Activated CD4-positive, CD25-positive, alpha-beta regulatory T cell treated with anti-CD3 and anti-CD28 coated beads, Interleukin-2, amount 50 U/mL, for 72 hours (primary cell): ENCODE measurements around the gene GAL3ST1.
"Not testable (repeated sequence)": the region's sequence is repeated elsewhere in the genome, so short reads cannot be mapped to it uniquely, and the experiment has no call there.

ENCODE experiments used
- DNase-seq: peaks from one replicate; pipeline ENCODE4 v3.0.0; 2021

Gene GAL3ST1

DNA sequence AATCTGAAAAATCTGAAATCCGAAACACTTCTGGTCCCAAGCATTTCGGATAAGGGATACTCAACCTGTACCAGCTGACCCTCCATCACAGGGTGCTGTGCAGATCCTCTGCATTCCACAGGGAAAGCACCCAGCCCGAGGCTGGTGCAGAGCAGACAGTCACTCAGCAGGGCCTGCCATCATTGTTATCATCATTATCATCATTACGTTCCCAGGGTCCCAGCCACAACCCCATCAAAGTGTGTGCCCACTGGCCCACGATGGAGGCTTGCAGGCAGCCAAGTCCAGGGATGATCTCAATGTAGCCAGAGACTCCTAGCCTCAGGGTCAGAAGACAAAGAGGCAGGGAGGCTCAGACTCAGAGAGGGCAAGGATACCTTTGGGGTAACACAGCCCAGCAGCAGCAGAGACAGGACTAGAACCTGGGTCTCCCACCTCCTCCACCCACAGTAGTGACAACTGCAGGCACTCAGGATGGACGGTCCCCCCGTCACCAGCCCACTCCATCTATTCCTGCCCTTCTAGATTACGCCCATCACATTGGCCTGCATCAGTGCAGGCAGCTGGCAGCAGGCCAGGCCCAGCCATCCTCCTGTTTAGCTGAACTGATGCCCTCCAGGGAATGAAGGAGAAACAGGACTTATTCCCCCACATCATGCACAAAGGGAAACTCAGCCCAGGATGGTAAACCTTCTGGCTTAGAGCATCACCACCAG lies 10.3 kb downstream of the GAL3ST1 start:
- DNase-seq = no peak

DNA sequence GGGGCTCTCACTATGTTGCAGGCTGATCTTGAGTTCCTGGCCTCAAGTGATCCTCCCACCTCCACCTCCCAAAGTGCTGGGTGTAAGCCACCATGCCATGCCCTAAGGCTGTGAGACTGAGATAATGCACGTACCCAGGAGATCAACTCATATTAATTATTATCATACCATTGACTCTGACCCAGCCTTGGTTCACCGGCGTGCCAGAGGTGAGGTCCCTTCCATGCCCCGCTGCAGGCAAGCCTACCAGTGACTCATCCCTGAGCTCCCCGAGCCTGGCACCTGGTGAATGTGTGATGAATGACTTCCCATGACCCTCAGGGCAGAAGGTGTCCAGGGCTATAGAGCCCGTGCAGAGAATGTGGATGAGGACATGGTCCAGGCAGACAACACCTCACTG lies 12.1 kb downstream of the GAL3ST1 start:
- no peak for DNase-seq

DNA sequence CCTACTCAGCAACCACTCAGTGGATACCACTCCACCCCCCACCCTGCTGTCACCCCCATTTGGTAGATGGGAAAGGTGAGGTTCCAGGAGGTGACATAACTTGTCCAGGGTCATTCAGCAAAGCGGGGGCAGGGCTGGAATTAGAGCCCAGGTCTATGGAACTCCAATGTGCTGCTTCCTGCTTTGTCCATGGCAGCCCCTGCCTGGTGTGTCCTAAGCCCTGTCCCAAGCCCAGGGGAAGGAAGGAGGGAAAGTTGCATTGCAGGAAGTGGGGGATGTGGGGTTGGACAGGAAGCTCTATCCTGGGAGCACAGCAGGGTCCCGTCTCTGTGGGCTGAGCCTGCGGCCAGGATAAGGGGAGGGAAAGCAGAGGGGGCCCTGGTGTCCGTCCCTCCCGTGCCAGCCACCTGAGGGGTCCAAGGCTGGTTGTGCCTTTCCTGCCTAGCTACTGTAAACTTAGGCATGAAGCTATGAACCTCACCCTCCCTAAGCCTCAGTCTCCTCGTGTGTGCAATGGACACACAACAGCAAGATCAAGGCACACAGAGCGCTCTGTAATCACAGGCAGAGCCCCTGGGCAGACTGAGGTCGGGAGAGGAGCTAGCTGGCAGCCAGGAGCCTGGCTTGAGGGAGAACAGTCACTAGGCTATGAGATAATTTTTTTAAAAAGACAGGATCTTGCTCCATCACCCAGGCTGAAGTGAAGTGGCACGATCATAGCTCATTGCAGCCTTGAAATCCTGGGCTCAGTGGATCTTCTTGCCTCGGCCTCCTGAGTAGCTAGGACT lies 12.9 kb downstream of the GAL3ST1 start:
- DNase-seq = no peak

DNA sequence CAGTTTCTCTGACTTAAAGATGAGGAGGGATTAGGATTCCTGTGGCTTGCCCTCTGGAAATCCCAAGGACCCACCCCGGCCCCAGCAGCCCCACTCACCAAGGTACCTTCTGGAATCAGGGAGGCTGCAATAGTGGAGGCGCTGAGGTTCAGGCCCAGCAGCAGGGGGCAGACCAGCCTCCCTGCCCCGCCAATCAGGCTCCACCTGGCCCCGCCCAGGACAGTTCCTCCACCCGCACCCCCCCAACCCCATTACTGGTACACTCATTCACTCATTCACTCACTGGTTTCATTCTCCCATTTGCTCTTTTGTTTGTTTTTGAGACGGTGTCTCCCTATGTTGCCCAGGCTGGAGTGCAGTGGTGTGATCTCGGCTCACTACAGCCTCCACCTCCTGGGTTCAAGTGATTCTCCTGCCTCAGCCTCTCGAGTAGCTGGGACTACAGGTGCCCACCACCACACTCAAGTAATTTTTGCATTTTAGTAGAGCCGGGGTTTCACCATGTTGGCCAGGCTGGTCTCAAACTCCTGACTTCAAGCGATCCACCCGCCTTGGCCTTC lies 13.7 kb downstream of the GAL3ST1 start:
- not testable (repeated sequence) for DNase-seq

DNA sequence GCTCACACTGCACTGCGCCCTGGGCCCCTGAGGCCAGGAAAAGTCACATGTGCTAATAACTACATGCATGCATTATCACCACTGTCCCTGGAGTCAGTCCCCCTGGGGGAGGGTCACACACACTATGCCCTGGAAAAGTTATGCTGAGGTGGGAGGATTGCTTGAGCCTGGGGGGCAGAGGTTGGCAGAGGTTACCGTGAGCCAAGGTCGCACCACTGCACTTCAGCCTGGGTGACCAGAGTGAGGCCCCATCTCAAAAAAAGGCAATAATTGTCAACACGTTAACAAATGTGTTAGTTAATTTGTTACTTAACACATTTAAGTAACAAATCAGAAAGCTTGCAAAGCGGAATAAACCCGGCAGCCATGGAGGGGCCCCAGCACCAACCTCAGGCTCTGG lies 14.6 kb downstream of the GAL3ST1 start:
- no peak for DNase-seq

DNA sequence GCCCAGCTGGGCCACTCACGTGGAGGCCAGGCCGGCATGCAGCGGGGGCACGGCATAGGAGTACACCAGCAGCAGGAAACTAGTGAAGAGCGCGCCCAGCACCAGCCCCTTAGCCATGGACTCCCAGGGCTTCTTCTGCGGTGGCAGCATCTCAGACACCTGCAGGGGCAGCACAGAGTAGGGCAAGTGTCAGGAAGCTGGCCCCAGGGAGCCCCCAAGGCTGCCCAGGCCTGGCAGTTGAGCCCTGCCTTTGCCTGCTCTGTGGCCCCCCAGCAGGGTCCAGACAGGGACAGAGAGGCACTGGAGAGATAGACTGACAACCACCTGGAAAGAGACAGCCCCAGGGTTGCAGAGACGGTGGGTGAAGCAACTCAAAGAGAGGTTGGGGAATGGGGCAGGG lies 17.2 kb downstream of the GAL3ST1 start:
- no peak for DNase-seq

DNA sequence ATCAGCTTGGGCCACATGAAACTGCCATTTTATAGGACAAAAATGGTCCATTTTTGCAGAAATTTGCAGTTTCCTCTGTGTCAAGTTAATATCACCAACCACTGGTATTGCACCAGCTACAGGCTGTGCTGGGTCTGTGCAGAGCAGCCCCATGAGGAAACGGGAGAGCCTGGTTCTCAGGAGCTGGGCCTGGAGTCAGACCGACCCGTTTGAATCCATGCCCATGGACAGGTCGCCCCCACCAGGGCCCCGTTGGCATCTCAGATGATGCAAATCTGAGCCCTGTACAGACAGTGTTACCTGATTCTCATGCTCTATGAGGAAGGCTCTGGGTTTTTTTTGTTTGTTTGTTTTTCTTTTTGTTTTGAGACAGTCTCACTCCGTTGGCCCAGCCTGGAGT lies 18.1 kb downstream of the GAL3ST1 start:
- DNase-seq = no peak

DNA sequence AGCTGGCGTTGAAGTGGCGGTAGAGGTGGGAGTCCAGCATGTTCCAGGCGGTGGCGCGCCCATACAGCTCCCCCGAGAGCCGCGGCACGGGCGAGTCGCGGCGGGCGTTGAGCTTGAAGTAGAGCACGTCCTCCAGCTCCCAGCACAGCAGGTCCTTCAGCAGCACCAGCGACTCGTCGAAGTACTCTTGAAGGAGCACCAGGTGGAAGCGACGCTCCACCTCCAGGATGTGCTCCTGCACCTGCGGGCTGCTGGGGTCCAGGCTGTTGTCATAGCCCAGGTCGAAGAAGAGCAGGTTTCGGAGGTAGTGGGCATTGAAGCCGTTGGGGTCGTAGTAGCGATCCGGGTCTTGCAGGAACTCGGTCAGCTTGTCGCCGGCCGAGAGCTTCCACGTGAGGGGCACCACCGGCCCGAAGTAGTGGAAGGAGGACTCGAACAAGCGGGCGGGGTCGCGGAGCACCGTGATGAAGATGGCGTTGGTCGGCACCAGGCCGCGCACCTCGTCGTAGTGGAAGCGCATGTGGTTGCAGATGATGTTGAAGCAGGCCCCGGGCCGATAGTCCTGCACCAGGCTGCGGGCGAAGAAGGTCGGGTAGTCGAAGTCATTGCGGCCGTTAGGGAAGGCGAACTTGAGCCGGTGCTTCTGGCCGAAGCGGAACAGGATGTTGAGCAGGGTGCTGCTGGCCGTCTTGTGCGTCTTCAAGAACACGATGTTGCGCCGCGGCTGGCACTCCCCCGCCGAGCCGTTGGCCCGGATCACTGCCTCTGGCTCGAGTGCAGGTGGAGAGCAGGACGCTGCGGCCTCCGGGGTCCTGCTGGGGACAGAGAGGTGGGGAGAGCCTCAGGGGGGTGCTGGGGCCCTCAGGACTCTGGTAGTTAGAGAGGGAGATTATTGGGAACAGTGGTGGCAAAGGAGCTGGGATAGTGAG lies 18.9 kb downstream of the GAL3ST1 start:
- no peak for DNase-seq

DNA sequence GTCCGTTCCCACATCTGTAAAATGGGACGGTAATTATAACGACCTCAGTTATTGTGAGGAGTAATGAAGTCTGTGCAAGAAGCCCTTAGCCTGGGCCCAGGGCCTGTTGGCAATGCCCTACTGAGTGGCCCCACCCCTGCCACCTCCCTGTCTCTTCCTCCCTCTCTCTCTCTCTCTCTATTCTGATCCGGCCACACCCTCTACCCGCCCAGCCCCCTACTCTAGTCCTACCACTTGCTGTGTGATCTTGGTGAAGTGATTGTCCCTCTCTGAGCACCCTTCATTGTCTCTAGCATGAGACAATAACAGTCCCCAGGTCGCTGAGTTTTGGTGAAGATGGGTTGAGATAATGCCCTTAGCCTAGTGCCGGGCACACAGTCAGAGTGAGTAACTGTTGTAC lies 20.5 kb downstream of the GAL3ST1 start:
- DNase-seq = no peak

DNA sequence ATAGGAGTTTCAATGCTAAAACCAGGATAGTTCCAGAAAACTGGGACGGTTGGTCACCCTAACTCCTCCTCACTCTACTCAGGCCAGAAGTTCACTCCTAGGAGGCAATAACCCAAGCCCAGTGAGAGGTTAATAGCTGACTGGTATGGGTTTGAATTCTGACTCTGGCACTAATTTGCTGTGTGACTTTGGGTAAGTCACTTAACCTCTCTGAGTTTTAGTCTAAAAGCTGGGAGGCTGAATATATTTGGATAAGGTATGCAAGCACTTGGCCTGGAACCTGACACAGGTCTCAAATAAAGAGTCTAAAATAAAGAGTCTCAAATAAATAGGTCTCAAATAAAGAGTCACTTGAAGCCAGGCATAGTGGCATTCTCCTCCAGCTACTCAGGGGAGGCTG lies 21.7 kb downstream of the GAL3ST1 start:
- no peak for DNase-seq

DNA sequence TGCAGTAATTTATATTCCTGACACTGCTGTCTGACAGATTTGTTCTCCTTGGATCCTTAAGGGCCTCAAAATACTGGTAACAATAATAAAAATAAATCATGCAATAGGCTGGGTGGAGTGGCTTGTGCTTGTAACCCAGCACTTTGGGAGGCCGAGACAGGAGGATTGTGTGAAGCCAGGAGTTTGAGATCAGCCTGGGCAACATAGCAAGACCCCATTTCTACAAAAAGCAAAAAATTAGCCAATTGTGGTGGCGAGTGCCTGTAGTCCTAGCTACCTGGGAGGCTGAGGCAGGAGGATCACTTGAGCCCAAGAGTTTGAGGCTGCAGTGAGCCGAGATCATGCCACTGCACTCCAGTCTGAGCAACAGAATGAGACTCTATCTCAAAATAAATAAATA lies 22.7 kb downstream of the GAL3ST1 start:
- DNase-seq = not testable (repeated sequence)

DNA sequence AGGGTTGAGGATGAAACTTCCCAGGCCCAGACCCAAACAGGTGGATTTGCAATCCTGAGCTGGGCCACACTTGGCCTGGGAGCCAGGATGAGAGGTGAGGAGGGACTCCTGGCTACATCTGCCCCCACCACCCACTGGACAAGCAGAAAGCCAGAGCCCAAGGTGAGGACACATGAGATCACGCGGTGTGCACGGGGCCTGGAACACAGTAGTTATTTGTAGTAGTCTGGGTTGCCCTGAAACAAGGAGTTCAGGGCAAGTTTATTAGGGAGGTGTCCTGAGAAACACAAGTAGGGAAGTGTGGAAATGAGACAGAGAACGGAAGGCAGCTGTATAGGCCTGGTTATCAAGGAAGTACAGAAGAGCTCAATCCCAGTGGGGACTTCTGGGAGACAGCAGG lies 27.3 kb downstream of the GAL3ST1 start:
- DNase-seq = no peak

DNA sequence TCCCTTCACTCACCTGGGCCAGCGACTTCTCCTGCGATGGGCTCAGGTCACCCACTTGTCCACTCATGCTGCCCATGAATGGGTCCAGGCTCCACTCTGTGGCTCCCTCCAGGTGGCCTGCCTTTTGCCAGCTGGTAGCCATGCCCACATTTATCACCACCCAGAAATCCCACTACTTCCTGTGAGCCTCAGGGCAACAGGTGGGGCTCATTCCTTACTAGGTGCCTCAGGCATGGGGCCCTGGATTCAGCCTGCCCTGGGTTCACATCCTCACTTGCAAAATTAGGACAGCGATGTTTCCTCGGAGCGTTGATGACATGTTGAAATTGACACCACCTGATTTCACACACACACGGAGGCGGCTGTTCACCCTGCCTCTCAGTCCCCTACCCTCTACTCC lies 27.8 kb downstream of the GAL3ST1 start, which contains the start of gene SEC14L6:
Gene SEC14L6, minus strand, starts transcription at position 126 of the 400 bp plus-strand sequence. Its CDS starts 59 bp downstream, at position 67.
- no peak for DNase-seq

DNA sequence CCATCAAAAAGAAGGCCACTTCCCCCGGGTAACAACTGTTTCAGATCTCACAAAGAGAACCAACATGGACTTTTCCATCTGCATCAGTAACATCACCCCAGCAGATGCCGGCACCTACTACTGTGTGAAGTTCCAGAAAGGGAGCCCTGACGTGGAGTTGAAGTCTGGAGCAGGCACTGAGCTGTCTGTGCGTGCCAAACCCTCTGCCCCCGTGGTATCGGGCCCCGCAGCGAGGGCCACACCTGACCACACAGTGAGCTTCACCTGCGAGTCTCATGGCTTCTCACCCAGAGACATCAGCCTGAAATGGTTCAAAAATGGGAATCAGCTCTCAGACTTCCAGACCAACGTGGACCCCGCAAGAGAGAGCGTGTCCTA lies 31.7 kb downstream of the GAL3ST1 start:
- no peak for DNase-seq

DNA sequence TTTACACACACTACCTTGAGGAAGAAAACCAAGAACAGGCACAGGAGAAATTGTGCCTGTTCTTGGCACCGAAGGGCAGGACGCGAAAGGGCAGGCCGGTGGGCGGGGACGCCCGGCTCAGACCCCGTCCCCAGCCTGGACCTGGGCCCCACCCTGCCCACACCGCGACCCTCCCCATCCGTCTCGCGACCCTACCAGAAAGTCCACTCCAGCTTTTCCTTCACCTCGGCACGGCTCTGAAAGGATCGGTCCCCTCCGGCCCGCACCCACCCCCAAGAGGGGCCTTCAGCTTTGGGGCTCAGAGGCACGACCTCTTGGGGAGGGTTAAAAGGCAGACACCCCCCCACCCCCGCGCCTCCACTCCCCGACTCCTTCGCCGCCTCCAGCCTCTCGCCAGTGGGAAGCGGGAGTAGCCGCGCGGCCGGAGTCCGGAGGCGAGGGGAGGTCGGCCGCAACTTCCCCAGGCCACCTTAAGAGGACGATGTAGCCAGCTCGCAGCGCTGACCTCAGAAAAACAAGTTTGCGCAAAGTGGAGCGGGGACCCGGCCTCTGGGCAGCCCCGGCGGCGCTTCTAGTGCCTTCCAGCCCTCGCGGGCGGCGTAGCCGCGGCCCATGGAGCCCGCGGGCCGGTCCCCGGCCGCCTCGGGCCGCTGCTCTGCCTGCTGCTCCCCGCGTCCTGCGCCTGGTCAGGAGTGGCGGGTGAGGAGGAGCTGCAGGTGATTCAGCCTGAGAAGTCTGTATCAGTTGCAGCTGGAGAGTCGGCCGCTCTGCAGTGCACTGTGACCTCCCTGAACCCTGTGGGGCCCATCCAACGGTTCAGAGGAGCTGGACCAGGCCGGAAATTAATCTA lies 32.3 kb downstream of the GAL3ST1 start:
- no peak for DNase-seq

DNA sequence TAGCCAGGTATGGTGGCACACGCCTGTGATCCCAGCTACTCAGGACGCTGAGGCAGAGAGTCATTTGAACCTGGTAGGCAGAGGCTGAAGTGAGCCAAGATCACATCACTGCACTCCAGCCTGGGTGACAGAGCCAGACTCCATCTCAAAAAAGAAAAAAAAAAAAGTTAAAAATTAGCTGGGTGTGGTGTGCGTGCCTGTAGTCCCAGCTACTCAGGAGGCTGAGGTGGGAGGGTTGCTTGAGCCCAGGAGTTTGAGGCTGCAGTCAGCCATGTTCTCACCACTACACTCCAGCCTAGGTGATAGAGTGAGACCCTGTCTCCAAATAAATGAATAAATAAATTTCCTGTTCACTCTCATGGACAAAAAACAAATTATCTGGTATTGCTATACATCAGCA lies 33.0 kb downstream of the GAL3ST1 start:
- DNase-seq = not testable (repeated sequence)

DNA sequence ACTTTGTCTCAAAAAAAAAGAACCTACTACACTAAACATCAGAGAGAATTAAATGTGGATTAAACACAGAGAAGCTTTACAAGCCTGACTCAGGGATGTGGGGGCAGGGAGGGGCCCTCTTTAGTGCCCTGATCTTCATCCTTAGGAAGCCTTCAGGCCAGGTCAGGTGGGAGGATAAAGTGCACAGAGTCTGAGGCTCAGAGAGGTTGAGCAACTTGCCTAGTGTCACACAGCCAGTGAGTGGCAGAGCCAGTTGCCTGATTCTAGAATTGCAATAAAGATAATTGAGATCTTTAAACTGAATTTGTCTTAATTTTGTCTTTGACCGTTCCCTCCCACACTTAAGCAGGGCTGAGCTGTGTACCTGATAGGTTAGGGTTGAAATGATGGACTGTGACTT lies 35.1 kb downstream of the GAL3ST1 start:
- no peak for DNase-seq

DNA sequence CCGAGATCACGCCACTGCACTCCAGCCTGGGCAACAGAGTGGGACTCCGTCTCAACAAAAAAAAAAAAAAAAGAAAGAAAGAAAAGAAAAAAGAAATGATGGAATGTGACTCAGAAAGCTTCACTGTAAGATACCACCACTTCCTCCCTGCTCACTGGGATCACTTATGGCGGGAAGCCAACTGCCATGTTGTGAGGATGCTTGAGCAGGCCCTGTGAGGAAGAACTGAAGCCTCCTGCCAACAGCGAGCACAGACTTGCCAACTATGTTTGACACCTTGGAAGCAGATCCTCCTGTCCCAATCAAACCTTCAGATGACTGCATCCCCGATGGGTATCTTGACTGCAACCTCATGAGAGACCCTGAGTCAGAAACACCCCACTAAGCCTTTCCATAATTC lies 36.2 kb downstream of the GAL3ST1 start:
- no peak for DNase-seq

DNA sequence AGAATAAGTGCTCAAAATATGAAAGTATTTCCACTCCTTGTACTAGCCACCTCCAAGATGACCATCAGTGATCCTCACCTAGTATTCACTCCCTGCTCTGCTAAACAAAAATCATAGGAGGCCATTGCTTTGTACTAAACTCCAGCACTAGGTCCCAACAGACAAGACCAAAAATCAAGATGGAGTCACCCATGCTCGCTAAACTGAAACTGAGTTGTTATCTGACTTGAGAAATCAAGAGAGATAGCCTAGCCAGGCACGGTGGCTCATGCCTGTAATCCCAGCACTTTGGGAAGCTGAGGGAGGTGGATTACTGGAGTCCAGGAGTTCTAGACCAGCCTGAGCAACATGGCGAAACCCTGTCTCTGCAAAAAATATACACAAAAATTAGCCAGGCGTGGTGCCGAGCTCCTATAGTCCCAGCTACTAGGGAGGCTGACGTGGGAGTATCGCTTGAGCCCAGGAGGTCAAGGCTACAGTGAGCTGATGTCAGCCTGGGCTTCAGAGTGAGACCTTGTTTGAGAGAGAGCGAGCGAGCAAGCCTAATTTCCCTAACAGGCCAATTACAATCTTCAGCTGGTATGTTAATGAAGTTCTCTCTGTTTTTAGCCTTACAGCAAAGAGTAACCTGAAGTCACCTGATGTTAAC lies 37.3 kb downstream of the GAL3ST1 start:
- no peak for DNase-seq

DNA sequence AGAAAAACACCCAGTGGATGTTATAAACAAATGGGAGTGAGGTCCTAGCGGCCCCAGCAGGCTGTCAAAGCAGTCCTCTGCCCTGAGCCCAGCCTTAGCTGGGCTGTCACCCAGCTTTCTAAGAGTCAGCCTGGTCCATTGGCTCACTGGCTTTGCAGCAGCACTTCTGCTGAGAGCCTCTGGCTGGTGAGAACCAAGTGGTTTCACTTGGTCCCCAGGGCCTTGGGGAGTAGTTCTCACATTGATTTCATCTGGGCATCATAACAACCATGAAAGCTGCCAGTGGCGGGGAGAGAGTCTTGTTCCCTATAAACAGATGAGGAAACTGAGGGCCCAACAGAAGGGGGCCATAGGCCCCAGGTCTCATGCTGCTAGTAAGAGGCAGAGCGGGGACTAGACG lies 39.3 kb downstream of the GAL3ST1 start:
- no peak for DNase-seq
